B cell (primary cell): ENCODE data around the gene JARID2.

Source experiments
- EZH2 ChIP-seq: IDR thresholded peaks from 2 replicates; pipeline ENCODE4 v1.6.1; 2012; ENCODE audit warnings: borderline replicate concordance, low read depth, mild to moderate bottlenecking, moderate library complexity, low read length; ENCODE audit not compliant: insufficient read depth, poor library complexity, severe bottlenecking
- TF ChIP-seq, protein P1 (sequence below): fragments of 200-600 bp; IDR thresholded peaks from one replicate; pipeline ENCODE4 v1.8.0; 2022; ENCODE audit warnings: antibody characterized with exemption, mild to moderate bottlenecking

DNA sequence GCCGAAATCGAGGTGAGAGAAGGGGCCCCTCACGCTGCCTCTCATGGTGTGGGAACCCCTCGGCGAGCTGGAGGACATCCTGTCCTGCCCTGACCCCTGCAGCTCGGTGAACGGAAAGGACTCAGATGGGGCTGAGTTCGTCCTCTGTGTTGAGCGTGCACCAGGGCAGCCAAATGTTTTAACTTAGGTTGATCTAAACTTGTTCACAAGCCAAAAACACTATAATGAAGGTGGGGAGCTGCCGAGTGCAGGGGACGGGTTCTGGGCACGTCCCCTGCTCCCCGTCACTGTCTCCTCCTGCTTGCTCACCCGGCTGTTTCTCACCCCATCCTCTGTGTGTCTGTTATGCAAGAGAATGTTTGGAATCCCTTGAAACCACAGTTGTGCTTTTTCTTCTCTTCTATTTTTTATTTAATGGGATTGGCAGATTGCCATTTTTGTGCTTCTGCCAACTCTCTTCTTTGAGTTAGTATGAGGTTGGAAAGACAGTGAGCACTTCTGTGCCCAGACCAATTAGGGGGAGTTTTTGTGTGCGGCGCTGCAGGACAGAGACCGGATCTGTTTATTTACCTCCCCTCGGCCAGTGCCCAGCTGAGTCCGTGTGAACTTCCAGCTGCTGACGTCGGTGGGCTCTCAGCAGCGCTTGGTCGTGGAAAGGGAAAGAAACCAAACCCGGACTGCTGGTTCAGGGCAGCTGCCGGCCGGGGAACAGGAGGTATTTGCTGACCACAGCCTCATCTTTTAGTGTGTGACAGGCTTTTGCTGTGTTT is 258.9 kb downstream of the JARID2 start:
- TF ChIP-seq, protein P1, sequence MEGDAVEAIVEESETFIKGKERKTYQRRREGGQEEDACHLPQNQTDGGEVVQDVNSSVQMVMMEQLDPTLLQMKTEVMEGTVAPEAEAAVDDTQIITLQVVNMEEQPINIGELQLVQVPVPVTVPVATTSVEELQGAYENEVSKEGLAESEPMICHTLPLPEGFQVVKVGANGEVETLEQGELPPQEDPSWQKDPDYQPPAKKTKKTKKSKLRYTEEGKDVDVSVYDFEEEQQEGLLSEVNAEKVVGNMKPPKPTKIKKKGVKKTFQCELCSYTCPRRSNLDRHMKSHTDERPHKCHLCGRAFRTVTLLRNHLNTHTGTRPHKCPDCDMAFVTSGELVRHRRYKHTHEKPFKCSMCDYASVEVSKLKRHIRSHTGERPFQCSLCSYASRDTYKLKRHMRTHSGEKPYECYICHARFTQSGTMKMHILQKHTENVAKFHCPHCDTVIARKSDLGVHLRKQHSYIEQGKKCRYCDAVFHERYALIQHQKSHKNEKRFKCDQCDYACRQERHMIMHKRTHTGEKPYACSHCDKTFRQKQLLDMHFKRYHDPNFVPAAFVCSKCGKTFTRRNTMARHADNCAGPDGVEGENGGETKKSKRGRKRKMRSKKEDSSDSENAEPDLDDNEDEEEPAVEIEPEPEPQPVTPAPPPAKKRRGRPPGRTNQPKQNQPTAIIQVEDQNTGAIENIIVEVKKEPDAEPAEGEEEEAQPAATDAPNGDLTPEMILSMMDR: no peak
- TF ChIP-seq EZH2: no peak
